Upper lobe of right lung (tissue), 1 donor: ENCODE measurements around the gene TSPAN14. TPM values are rescaled to one million over a fixed set of nuclear protein-coding genes. Genes with fewer than 3 reads are reported as not detected.

ENCODE experiments used
- ATAC-seq: fragments of 200-7000 bp; cut with Tn5 transposase; one replicate; pipeline ENCODE4 v1.9.1; 2020; ENCODE audit warnings: mild to moderate bottlenecking, moderate library complexity
- DNase-seq: peaks from one replicate; pipeline ENCODE4 v3.0.0-alpha.2; 2020
- H3K27ac ChIP-seq: fragments of 200-600 bp; one replicate; pipeline ENCODE4 v1.8.0; 2022
- H3K27me3 ChIP-seq: fragments of 200-600 bp; one replicate; pipeline ENCODE4 v1.8.0; 2022; ENCODE audit warnings: mild to moderate bottlenecking
- H3K36me3 ChIP-seq: fragments of 200-600 bp; one replicate; pipeline ENCODE4 v1.8.0; 2022
- H3K4me1 ChIP-seq: fragments of 200-600 bp; one replicate; pipeline ENCODE4 v1.8.0; 2022
- H3K4me3 ChIP-seq: fragments of 200-600 bp; one replicate; pipeline ENCODE4 v1.8.0; 2022; ENCODE audit warnings: mild to moderate bottlenecking
- H3K9me3 ChIP-seq: fragments of 200-600 bp; one replicate; pipeline ENCODE4 v1.8.0; 2022
- CTCF ChIP-seq: fragments of 200-600 bp; IDR thresholded peaks from one replicate; pipeline ENCODE4 v1.8.0; 2022; ENCODE audit warnings: antibody characterized with exemption
- intact Hi-C: fragments of 100-400 bp; cut with DNase I; formaldehyde crosslinking; loops from one replicate; pipeline ENCODE4 v1.11.0; 2022
- total RNA-seq: library from RNA; stranded (reverse); fragmentation: NEBNext Ultra II Directional; extraction: Animal tissue kit (Norgen Biotek cat#: 25700); gene quantifications from one replicate; pipeline ENCODE4 v1.2.1, GENCODE V29; 2021
- donor health status: DM: no; HTN: yes; CAD: no; lungs with severe emphysema.

The TSPAN14 gene
- total RNA-seq, 1 donor from 2014 or later: 157 TPM

GRCh38 chr10:80515511-80515910 is 61.4 kb downstream of the TSPAN14 start:
- Histone ChIP-seq H3K27ac (no peak overlapping the region), H3K36me3 (peaks cover 98% of the 10 kb centered on the region), H3K9me3 (no peaks in the 10 kb centered on the region), H3K4me1 (peaks cover 21% of the 10 kb centered on the region), H3K27me3 (no peaks in the 10 kb centered on the region), H3K4me3 (no peak overlapping the region)
- intact Hi-C loops: no loop called here
- TF ChIP-seq CTCF: no peak
- ATAC-seq: no peak
- no peak for DNase-seq

GRCh38 chr10:80515941-80516340 is 61.8 kb downstream of the TSPAN14 start:
- ATAC-seq: no peak
- intact Hi-C loops: no loop called here
- H3K9me3 ChIP-seq: no peaks in the 10 kb centered on the region
- H3K27ac ChIP-seq: no peak overlapping the region
- H3K36me3 ChIP-seq: peaks cover 98% of the 10 kb centered on the region
- no peak overlapping the region for H3K4me3 ChIP-seq
- DNase-seq: no peak
- peaks cover 21% of the 10 kb centered on the region for H3K4me1 ChIP-seq
- H3K27me3 ChIP-seq: no peaks in the 10 kb centered on the region
- no peak for TF ChIP-seq CTCF

- ATAC-seq: peak; percentile 7
- H3K4me1 ChIP-seq: peaks cover 21% of the 10 kb centered on the region
- no peak overlapping the region for H3K4me3 ChIP-seq
- no peak for TF ChIP-seq CTCF
- H3K9me3 ChIP-seq: no peaks in the 10 kb centered on the region
- H3K27me3 ChIP-seq: no peaks in the 10 kb centered on the region
- intact Hi-C loops: no loop called here
- H3K27ac ChIP-seq: no peak overlapping the region
- H3K36me3 ChIP-seq: peaks cover 99% of the 10 kb centered on the region
- no peak for DNase-seq
Measured at GRCh38 chr10:80516506-80517075, 62.5 kb downstream of the TSPAN14 start.

GRCh38 chr10:80517416-80518142 is 63.5 kb downstream of the TSPAN14 start:
- intact Hi-C loops: no loop called here
- Histone ChIP-seq H3K27me3 (no peaks in the 10 kb centered on the region), H3K4me3 (no peak overlapping the region), H3K36me3 (peaks cover 96% of the 10 kb centered on the region), H3K27ac (no peak overlapping the region), H3K9me3 (no peaks in the 10 kb centered on the region), H3K4me1 (peaks cover 16% of the 10 kb centered on the region)
- DNase-seq (no peak), ATAC-seq (no peak)
- TF ChIP-seq CTCF: no peak

GRCh38 chr10:80518143-80518806 is 64.2 kb downstream of the TSPAN14 start:
- Histone ChIP-seq H3K4me3 (no peak overlapping the region), H3K9me3 (no peaks in the 10 kb centered on the region), H3K4me1 (peaks cover 16% of the 10 kb centered on the region), H3K27me3 (no peaks in the 10 kb centered on the region), H3K36me3 (peaks cover 89% of the 10 kb centered on the region), H3K27ac (peak overlapping the region; percentile 30)
- no peak for TF ChIP-seq CTCF
- intact Hi-C loops: no loop called here
- no peak for DNase-seq
- peak; percentile 2 for ATAC-seq
